GM21786 (cell line): ENCODE data around the gene RPL35.
"Not testable (repeated sequence)": the region's sequence is repeated elsewhere in the genome, so short reads cannot be mapped to it uniquely, and the experiment has no call there.

Experiments
- ATAC-seq: cut with Tn5 transposase; IDR thresholded peaks from one replicate; pipeline ENCODE4 v1.9.1; 2021; ENCODE audit not compliant: unreplicated experiment

RPL35 gene

GRCh38 chr9:124853605-124854143, 8.1 kb downstream of the RPL35 start:
- ATAC-seq = no peak

DNA sequence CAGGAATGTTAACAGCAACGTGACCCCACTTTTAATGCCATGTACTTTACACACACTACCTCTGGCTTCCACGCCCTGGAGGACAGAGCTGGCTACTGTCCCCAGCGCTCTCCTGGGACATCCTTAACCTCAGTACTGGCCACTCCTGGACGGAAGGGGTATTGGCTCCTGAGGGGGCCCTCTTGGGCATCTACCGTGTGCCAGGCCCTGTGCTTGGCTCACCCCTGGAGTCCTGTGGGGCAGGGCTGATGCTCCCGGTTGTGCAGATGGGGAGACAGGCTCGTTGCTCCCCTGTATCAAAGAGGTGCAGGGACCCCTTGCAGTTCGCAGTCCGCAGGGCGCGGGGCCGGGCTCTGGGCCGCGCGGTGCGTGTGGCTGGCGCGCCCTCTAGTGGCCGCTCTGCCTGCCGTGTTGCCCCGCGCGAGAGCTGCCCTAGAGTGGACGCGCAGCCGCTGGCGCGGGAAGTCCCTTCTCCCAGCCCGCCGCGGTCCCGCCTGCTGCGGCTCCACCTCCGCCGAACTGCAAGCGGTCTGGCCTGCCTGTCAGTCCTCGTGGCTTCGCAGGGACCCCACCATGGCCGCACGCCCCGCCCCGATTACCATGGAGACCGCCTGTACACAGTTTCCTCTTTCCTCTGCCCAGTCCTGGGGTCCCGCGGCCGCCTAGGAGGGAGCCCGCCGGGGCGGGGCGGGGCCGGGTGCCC, 8.8 kb downstream of the RPL35 start, which contains the start of gene WDR38:
WDR38 (plus strand) TSS at position 632 of the 703 bp plus-strand sequence. CDS start 72 bp downstream, outside the sequence.
- ATAC-seq = peak; percentile 70

GRCh38 chr9:124852121-124852828, 9.5 kb downstream of the RPL35 start:
- no peak for ATAC-seq

DNA sequence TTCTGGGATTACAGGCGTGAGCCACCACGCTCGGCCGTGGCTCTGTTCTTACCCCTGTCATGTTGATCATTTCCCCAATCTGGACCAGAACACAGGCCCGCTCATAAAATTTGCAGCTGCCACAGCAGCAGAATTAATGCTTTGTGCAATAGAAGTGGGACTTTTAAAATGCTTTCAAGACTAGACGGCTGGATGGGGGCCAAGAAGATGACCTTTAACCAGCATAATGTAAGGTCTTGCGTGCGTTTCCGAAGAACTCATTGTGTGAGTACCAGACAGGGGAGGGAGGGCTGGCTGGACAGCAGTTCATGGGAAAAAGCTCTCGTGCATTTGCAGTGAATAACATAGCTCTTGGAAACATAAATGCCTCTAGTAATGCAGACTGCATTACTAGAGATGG, 12.0 kb downstream of the RPL35 start:
- no peak for ATAC-seq

GRCh38 chr9:124846969-124847368, 14.8 kb downstream of the RPL35 start:
- no peak for ATAC-seq

- ATAC-seq = not testable (repeated sequence)
These were observed 15.3 kb downstream of the RPL35 start for GRCh38 chr9:124846467-124846866.

GRCh38 chr9:124844291-124844690, 17.5 kb downstream of the RPL35 start:
- ATAC-seq = no peak

GRCh38 chr9:124843456-124844034, 18.2 kb downstream of the RPL35 start:
- ATAC-seq = no peak

- no peak for ATAC-seq
These were observed 20.5 kb downstream of the RPL35 start for GRCh38 chr9:124841075-124841821.

DNA sequence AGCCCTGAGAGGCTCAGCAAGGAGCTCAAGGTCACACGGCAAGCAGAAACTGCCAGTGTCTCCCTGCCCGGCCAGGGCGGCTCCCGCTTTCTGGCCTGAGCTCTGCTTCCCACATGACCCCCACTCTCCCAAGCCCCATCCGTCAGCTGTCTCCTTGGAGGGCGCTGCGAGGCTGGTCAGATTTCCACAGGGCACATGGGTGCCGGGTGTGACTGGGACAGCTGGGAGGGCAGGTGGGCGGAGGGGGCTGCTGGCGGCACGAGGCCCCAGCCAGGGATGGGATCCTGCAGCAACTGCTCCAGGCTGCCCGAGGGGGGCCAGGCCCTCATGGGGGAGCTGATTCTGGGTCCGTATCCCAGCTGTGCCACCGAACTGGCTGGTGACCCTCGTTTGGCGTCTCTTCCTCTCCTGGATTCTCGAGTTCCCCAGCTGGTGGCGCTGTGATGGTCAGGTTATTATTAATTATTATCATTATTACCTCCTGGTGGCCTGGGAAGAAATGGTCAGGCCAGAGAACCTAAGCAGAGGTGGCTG, 21.4 kb downstream of the RPL35 start:
- ATAC-seq = no peak

GRCh38 chr9:124839612-124840299, 22.0 kb downstream of the RPL35 start:
- ATAC-seq = no peak

GRCh38 chr9:124838567-124839275, 23.0 kb downstream of the RPL35 start:
- ATAC-seq = not testable (repeated sequence)

GRCh38 chr9:124838132-124838531, 23.6 kb downstream of the RPL35 start:
- ATAC-seq = not testable (repeated sequence)

DNA sequence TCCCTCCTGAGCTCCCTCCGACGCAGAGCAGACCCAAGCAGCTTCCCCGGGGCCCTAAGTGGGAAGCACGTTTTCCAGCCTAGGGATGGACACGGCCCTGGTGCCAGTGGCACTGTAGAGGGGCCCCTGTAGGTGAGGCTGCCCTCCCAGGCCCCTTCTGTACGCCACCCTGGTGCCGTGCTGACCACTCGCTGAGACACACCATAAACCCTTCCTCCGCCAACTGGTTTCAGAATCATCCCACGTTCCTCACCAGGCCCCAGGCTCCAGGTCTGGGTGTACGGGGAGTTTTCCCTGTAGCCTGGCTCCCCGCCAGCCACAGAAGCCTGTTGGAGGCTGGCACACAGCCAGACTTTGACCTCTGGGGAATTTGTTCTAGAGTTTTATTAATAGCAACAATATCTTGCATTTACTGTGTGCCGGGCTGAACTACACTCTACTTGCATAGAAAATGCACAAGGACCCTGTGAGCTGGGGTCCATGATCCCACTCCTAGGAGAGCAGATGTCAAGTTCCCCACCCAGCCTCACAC, 26.7 kb downstream of the RPL35 start:
- no peak for ATAC-seq

- ATAC-seq = no peak
These were observed 27.2 kb downstream of the RPL35 start for GRCh38 chr9:124834591-124834990.

GRCh38 chr9:124831642-124832364, 30.0 kb downstream of the RPL35 start:
- ATAC-seq = no peak

DNA sequence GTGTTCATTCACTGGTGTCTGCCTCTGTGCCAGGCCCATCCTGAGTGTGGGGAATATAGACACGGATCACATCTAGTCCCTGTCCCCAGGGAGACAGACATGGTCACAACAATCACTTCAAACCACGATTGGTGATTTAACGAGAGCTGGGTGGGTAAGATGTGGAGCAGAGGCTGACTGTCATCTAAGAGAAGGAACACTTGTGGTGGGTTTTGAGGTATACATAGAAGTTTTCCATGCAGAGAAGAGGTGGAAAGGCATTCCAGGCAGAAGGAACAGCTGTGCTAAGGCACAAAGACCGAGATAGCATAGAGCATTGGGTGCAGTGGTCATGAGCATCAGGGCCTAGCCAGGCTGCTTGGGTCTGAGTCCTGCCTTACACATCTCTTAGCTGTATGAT, 31.2 kb downstream of the RPL35 start:
- no peak for ATAC-seq

GRCh38 chr9:124829334-124829669, 32.5 kb downstream of the RPL35 start:
- ATAC-seq = no peak
